GM19463 (cell line): ENCODE measurements around the gene CASP7.
"Not testable (repeated sequence)": the region's sequence is repeated elsewhere in the genome, so short reads cannot be mapped to it uniquely, and the experiment has no call there.

Source experiments
- ATAC-seq: cut with Tn5 transposase; IDR thresholded peaks from one replicate; pipeline ENCODE4 v1.9.1; 2021; ENCODE audit warnings: mild to moderate bottlenecking, moderate library complexity; ENCODE audit not compliant: unreplicated experiment

The CASP7 gene

GRCh38 chr10:113752553-113752952 is 72.8 kb downstream of the CASP7 start:
- ATAC-seq: no peak

GRCh38 chr10:113753020-113753692 is 73.4 kb downstream of the CASP7 start:
- no peak for ATAC-seq

- ATAC-seq: peak; percentile 54
Measured at GRCh38 chr10:113754125-113754524, 74.4 kb downstream of the CASP7 start.

GRCh38 chr10:113754768-113755167 is 75.1 kb downstream of the CASP7 start:
- no peak for ATAC-seq

GRCh38 chr10:113756940-113757543 is 77.3 kb downstream of the CASP7 start:
- no peak for ATAC-seq

GRCh38 chr10:113762083-113762482 is 82.4 kb downstream of the CASP7 start:
- ATAC-seq: no peak

- no peak for ATAC-seq
Measured at GRCh38 chr10:113764582-113764981, 84.9 kb downstream of the CASP7 start.

GRCh38 chr10:113765910-113766309 is 86.2 kb downstream of the CASP7 start:
- ATAC-seq: no peak

GRCh38 chr10:113767222-113767621 is 87.5 kb downstream of the CASP7 start:
- ATAC-seq: no peak

GRCh38 chr10:113770346-113770745 is 90.6 kb downstream of the CASP7 start:
- ATAC-seq: no peak

- not testable (repeated sequence) for ATAC-seq
Measured at GRCh38 chr10:113771131-113771530, 91.4 kb downstream of the CASP7 start.

- ATAC-seq: no peak
Measured at GRCh38 chr10:113775686-113776294, 96.1 kb downstream of the CASP7 start.

GRCh38 chr10:113776553-113776952 is 96.8 kb downstream of the CASP7 start:
- ATAC-seq: no peak
